Right atrium auricular region (tissue), 2 donors: ENCODE measurements around the gene OSCP1. TPM values are rescaled to one million over a fixed set of nuclear protein-coding genes. Genes with fewer than 3 reads are reported as not detected.
A peak's percentile ranks its signal among the peaks of the same experiment; 100 is the strongest.

Experiments used
- DNase-seq: peaks from one replicate; pipeline ENCODE4 v3.0.0-alpha.2; 2019; ENCODE audit warnings: low spot score
- H3K27ac ChIP-seq, 2 donors: fragments of 200-600 bp; sonication (generic); 1 replicate in 1 of 2; 2 replicates in 1 of 2; pipeline ENCODE4 v1.5.1; 2016 to 2019
- H3K27me3 ChIP-seq, 2 donors: fragments of 200-600 bp; sonication (generic); one replicate each; pipeline versions ENCODE4 v1.5.1 to v1.6.0; 2017 to 2019
- H3K36me3 ChIP-seq: fragments of 200-600 bp; sonication (generic); one replicate; pipeline ENCODE4 v1.5.1; 2016
- H3K4me1 ChIP-seq, 2 donors: fragments of 200-600 bp; sonication (generic); one replicate each; pipeline versions ENCODE4 v1.5.1 to v1.6.0; 2017 to 2019
- H3K4me3 ChIP-seq, 2 donors: fragments of 200-600 bp; sonication (generic); 1 replicate in 1 of 2; 2 replicates in 1 of 2; pipeline ENCODE4 v1.5.1; 2017 to 2019; ENCODE audit warnings: mild to moderate bottlenecking in 1 of 2, moderate library complexity in 1 of 2
- H3K9me3 ChIP-seq, 2 donors: fragments of 200-600 bp; sonication (generic); one replicate each; pipeline ENCODE4 v1.5.1; 2019
- CTCF ChIP-seq, 2 donors: fragments of 200-600 bp; sonication (generic); IDR thresholded peaks; one replicate each; pipeline ENCODE4 v1.5.1; 2019; ENCODE audit warnings: antibody characterized with exemption in 2 of 2
- total RNA-seq, 2 donors: library from RNA; depleted of rRNA; stranded (reverse); fragments of >200 nt; gene quantifications; one replicate each; pipeline ENCODE4 v1.1.0, GENCODE V29; 2016

OSCP1 gene
- total RNA-seq, 2 donors from 2014 or later: 4.9 to 7.9 TPM

GRCh38 chr1:36463803-36464604, 13.8 kb upstream of the OSCP1 start, which contains the start of gene MRPS15:
TSS of gene MRPS15 (minus strand) at chr1:36464384. CDS start at chr1:36464275, 109 bp downstream.
- H3K27me3 ChIP-seq: no peaks in the 10 kb centered on the region
- peaks cover 23% of the 10 kb centered on the region for H3K36me3 ChIP-seq
- peak; percentile 97 for DNase-seq
- peak within 1 kb of the TSS; percentile 93 to 99 for H3K4me3 ChIP-seq
- no peaks in the 10 kb centered on the region for H3K9me3 ChIP-seq
- peak within 1 kb of the TSS; percentile 92 to 96 for H3K27ac ChIP-seq
- H3K4me1 ChIP-seq: peaks cover 0 to 20% of the 10 kb centered on the region in 2 donors
- TF ChIP-seq CTCF (IDR thresholded peaks at IDR 0.05): no peak

DNA sequence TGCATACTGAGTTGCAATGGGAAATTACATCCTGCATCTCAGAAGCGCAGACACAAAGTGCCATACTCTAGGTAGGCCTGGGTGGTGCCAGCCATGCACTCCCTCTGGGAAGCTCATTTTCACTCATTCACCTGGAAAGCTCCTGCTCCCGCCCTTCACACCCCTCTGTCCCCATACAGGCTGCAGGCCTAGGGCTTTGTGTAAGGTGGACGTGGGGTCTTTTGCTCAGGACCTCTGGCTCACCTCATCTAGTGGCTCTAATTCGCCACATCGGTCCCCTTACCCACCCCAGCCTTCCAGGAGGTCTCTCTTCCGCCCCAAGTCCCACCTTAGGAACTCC, 13.2 kb upstream of the OSCP1 start:
- TF ChIP-seq CTCF (IDR thresholded peaks at IDR 0.05): no peak
- Histone ChIP-seq H3K9me3 (no peaks in the 10 kb centered on the region), H3K4me3 (peak overlapping the region; percentile 93 to 99), H3K4me1 (peaks cover 0 to 20% of the 10 kb centered on the region in 2 donors), H3K27ac (peak overlapping the region in 1 of 2 donors; percentile 92), H3K36me3 (peaks cover 28% of the 10 kb centered on the region), H3K27me3 (no peaks in the 10 kb centered on the region)
- DNase-seq: no peak

GRCh38 chr1:36458910-36459309, 8.7 kb upstream of the OSCP1 start:
- H3K4me3 ChIP-seq: no peak overlapping the region
- peaks cover 63% of the 10 kb centered on the region for H3K36me3 ChIP-seq
- peaks cover 0 to 12% of the 10 kb centered on the region in 2 donors for H3K4me1 ChIP-seq
- no peaks in the 10 kb centered on the region for H3K9me3 ChIP-seq
- H3K27me3 ChIP-seq: no peaks in the 10 kb centered on the region
- no peak overlapping the region for H3K27ac ChIP-seq
- DNase-seq: no peak
- TF ChIP-seq CTCF (IDR thresholded peaks at IDR 0.05): no peak

DNA sequence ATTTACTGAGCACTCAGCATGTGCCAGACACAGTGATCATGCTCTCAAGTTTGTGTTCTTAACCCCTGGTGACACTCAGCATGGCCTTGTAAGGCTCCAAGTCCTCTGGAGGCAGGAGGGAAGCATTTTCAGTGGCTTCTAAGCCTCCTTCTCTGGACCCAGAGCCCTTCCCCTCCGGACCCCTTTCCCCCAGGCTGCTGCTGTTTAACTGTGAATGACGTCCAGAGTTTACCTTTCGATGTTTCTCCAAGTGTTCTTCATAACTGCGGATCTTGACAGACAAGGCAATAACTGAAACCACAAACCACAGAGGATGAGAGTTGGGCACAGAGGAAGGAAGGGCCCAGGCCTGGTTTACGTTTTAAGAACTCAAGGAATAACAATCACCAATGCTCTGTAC, 7.4 kb upstream of the OSCP1 start:
- H3K27ac ChIP-seq: no peak overlapping the region

DNA sequence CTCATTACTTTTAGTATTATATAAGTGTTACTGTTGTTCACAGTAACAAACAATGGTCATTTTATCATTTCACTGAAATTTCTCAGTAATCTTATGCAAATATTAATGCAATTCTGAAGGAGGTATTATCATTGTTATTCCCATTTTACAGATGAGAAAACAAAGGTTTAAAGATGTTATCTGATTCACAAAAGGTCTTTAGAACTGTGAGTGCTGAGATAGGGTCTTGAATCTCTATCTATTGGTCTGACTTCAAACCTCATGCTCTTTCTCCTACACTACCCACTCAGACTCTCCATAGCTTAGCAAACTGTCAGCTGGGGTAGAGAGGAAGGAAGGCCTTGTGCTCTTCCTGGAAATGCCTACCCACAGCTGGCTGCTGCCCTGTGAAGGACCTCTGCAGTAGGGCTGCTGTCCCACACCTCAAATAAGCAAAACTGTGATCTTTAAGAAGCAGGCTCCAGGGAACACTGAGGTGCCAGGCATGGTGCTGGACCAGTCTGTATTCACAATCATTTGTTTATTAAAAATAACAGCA, 6.2 kb upstream of the OSCP1 start:
- Histone ChIP-seq H3K9me3 (no peaks in the 10 kb centered on the region), H3K27ac (no peak overlapping the region), H3K4me3 (no peak overlapping the region), H3K4me1 (no peaks in the 10 kb centered on the region), H3K27me3 (no peaks in the 10 kb centered on the region), H3K36me3 (peaks cover 63% of the 10 kb centered on the region)
- no peak for TF ChIP-seq CTCF (IDR thresholded peaks at IDR 0.05)
- DNase-seq: no peak

More for the DNA sequence above, 7.4 kb upstream of the OSCP1 start:
- DNase-seq: no peak
- H3K4me3 ChIP-seq: no peak overlapping the region
- no peak for TF ChIP-seq CTCF (IDR thresholded peaks at IDR 0.05)
- H3K36me3 ChIP-seq: peaks cover 63% of the 10 kb centered on the region
- H3K27me3 ChIP-seq: no peaks in the 10 kb centered on the region
- peaks cover 0 to 2% of the 10 kb centered on the region in 2 donors for H3K4me1 ChIP-seq
- no peaks in the 10 kb centered on the region for H3K9me3 ChIP-seq
